Hippocampal formation (tissue), 2 donors: ENCODE results near the gene MBD3.
"Not testable (repeated sequence)": the region's sequence is repeated elsewhere in the genome, so short reads cannot be mapped to it uniquely, and the experiment has no call there.

Experiments used
- DNase-seq, 2 donors: peaks; one replicate each; lab custom pipeline; 2025; lab: John Stamatoyannopoulos, UW

Gene MBD3

GRCh38 chr19:1592755-1593500, at the start of gene MBD3:
Gene MBD3, minus strand, starts transcription at chr19:1592865. Its CDS starts 234 bp downstream, at chr19:1592631.
- DNase-seq, result peak; percentile 89 to 93

GRCh38 chr19:1640893-1641448, 48.3 kb upstream of the MBD3 start:
- DNase-seq, result not testable (repeated sequence)

GRCh38 chr19:1636325-1637236, 43.9 kb upstream of the MBD3 start:
- DNase-seq, result no peak

- DNase-seq, result no peak
These were observed 42.2 kb upstream of the MBD3 start for GRCh38 chr19:1634938-1635243.

GRCh38 chr19:1634242-1634937, 41.7 kb upstream of the MBD3 start:
- no peak for DNase-seq

GRCh38 chr19:1633269-1633826, 40.7 kb upstream of the MBD3 start:
- DNase-seq, result no peak

GRCh38 chr19:1632462-1633268, 40.0 kb upstream of the MBD3 start:
- no peak for DNase-seq

GRCh38 chr19:1631557-1632100, 39.0 kb upstream of the MBD3 start:
- DNase-seq, result no peak

- DNase-seq, result no peak
These were observed 38.1 kb upstream of the MBD3 start for GRCh38 chr19:1630811-1631210.

- DNase-seq, result no peak
These were observed 37.3 kb upstream of the MBD3 start for GRCh38 chr19:1630012-1630411.

- no peak for DNase-seq
These were observed 36.7 kb upstream of the MBD3 start for GRCh38 chr19:1629256-1629808.

- DNase-seq, result no peak
These were observed 34.5 kb upstream of the MBD3 start for GRCh38 chr19:1627194-1627593.

GRCh38 chr19:1626417-1627010, 33.8 kb upstream of the MBD3 start:
- DNase-seq, result no peak

GRCh38 chr19:1624458-1624857, 31.8 kb upstream of the MBD3 start:
- DNase-seq, result peak; percentile 6 to 13

- no peak for DNase-seq
These were observed 29.9 kb upstream of the MBD3 start for GRCh38 chr19:1622541-1622940.

- DNase-seq, result no peak
These were observed 29.3 kb upstream of the MBD3 start for GRCh38 chr19:1622007-1622406.

GRCh38 chr19:1621574-1621973, 28.9 kb upstream of the MBD3 start:
- DNase-seq, result no peak

GRCh38 chr19:1621021-1621420, 28.4 kb upstream of the MBD3 start:
- no peak for DNase-seq

GRCh38 chr19:1620502-1620901, 27.8 kb upstream of the MBD3 start:
- DNase-seq, result no peak

GRCh38 chr19:1619703-1620102, 27.0 kb upstream of the MBD3 start:
- no peak for DNase-seq
